Activated CD8-positive, alpha-beta memory T cell treated with anti-CD3 and anti-CD28 coated beads, Interleukin-2, amount 50 U/mL, for 1 hour (primary cell): ENCODE results near the gene FBXO42.
"Not testable (repeated sequence)": the region's sequence is repeated elsewhere in the genome, so short reads cannot be mapped to it uniquely, and the experiment has no call there.

Experiments
- DNase-seq: peaks from one replicate; pipeline ENCODE4 v3.0.0-alpha.2; 2020; ENCODE audit errors: extremely low read depth

Gene FBXO42

GRCh38 chr1:16266411-16267118, 85.7 kb downstream of the FBXO42 start:
- DNase-seq, result no peak

DNA sequence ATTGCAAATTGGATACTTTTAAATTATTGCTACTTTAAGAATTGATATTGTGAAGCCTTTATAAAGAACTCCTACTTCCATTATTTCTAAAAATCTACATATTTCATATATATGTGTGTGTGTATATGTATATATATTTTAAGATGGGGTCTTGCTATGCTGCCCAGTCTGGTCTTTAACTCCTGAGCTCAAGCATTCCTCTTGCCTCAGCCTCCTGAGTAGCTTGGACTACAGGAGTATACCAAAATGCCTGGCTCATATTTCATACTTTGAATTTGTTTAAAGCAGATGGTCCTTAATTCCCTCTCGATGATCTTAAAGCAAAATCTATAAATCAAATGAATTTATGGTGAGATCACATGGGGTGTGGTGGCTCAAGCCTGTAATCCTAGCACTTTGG, 90.2 kb downstream of the FBXO42 start:
- DNase-seq, result no peak

GRCh38 chr1:16260814-16261213, 91.5 kb downstream of the FBXO42 start:
- DNase-seq, result no peak

DNA sequence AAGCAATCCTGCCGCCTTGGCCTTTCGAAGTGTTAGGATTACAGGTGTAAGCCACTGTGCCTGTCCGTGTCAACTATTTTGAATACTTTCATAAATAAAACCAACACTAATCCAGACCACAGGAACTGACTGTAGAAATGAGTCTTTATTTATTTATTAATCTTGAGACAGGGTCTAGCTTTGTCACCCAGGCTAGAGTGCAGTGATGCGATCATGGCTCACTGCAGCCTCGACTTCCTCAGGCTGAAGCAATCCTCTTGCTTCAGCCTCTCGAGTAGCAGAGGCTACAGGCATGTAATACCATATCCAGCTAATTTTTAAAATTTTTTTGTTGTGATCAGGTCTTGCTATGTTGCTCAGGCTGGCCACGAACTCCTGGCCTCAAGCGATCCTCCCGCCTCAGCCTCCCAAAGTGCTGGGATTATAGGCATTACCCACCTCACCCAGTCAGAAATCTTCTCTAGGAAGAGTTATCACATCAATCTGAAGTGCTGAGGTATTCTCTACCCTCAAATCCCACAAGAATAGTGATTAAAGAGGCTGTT, 93.6 kb downstream of the FBXO42 start:
- no peak for DNase-seq

DNA sequence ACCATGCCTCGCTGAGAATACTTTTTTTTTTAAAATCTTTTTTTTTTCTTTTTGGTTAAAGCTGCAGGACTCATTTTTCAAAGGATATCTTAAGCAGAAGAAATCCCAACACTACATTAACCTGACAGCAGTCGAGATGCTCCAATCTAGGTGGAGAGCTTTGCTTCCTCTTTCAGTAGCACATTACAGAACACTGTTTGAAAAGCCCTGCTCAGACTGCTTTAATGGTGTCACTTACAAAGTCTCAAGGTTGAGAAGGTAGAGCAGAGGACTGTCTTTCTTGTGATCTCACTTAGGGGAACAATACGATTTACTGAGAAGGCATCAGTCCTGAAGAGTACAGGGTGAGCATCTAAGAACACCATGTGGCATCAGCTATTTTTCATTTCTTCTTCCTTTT, 94.3 kb downstream of the FBXO42 start:
- no peak for DNase-seq

- not testable (repeated sequence) for DNase-seq
Measured at GRCh38 chr1:16257556-16257955, 94.7 kb downstream of the FBXO42 start.

DNA sequence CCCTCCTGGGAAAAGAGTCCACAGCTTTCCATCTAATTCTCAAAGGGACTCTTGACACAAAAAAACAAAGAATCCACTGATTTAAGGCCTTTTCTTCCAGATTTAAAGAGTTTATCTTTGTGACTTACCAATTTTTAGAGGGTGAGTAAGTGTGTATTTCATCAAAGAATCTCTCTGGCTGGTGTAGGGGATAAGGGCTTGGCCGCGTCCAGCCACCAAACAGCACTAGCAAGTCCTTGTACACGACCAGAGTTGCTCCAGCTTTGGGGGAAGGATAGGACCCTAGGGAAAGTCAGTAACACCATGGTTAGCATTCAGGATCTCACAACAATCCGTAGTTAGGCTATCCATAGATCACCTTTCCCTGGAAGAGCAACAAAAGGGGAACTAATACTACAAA, 95.8 kb downstream of the FBXO42 start:
- no peak for DNase-seq

- DNase-seq, result no peak
Measured at GRCh38 chr1:16254263-16254928, 97.9 kb downstream of the FBXO42 start.

GRCh38 chr1:16253332-16253922, 98.9 kb downstream of the FBXO42 start:
- DNase-seq, result no peak

- DNase-seq, result no peak
Measured at GRCh38 chr1:16252912-16253311, 99.4 kb downstream of the FBXO42 start.

- no peak for DNase-seq
Measured at GRCh38 chr1:16251381-16251780, 100.9 kb downstream of the FBXO42 start.

DNA sequence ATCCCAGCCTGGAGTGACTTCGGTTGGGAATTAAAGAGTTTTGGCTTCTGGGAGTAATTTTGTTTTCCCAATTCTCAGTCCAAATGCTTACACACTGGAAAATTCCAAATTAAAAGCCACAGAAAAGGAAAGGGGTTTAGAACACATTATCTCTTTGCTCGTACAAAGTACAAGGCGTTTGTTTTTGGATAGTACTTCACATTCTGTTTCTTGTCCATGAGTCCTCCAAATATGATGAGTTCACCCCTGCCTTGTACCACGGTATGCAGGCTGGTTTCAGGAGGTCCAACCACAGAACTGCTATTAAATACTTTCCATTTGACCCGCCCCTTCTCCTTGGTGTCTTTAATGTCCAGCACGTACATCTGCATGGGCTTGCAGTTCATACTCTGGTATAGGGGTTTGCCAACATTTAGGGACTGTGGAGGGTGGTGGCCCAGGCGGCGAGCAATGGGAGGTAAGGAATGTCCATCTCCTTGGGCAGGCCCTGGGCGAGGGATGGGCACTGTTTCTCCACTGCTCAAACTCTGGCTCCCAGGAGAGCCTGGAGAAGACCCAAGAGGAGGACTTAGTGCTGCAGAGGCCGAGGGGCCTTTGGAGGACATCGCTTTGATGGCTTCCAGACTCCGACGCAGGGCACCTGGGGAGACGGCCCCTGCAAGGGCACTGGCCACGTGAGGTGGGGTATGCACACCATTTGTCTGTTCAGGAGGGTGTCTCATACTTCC, 101.6 kb downstream of the FBXO42 start:
- no peak for DNase-seq

DNA sequence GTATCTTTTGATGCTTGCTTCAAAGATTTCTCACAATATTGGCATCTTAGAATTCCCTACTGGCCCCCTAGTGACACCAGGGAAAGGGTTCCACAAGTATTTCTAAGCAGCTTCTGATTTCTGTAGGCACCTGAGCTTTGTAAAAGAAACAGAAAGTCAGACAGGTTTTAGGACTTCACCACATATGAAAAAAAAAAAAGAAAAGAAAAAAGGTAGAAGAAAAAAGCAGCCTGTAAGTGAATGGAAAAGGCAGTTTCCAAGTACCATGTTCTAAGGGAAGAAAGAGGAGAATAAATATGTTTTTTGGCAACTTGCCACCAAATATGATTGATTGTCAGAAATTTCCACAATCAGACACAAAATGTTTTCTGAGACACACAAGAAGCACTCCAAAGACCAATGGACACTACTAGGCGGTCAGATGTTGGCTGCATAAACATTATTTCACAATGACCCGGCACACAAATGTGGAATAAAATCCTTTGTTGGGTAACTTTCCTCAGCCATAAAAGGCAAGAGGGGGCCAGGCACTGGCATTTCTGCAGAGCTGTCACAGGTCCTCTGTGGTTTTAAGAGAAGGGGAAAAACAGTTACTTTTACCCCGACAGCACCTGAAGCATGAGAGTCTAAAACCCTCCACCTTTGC, 102.6 kb downstream of the FBXO42 start:
- DNase-seq, result no peak

DNA sequence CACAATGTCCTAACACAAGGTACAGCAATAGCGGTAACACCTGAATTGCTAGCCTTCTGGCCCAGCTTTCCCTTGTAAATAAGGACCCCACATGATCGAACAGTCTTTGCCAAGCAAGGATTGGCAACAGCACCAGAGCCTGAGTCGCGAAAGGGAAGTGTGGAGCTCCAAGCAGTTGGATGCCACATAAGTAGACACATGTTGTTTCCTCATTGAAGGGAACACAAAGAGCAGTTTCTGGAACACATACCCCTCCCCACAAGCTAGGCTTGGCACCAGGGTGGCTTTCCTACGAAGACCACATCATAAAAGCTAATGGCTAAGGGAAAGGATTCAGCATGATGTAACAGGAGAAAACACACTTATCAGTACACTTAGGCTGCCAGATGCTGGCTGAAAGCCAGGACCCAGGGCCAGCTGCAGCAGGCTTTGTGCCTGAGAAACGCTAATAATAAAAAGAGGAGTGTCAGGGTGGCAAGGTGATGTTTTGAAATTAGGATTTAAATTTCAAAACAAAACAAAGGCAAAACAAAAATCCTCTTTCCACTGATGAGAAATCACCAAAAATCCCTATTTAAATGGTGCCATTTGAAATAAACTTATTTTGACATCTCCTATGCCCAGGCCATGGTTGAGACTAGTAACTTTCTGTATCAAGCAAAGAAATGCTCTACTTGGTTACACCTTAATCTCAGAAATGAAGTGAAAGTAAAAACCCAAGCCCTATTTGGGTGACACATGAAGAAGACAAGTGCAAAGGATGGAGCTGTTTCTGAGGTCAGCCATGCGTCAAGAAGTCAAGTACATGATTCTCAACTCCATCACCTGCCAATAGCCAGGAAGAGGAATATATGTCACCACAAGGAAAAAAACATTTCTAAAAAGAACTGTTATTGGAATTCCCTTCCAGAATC, 103.4 kb downstream of the FBXO42 start:
- no peak for DNase-seq

DNA sequence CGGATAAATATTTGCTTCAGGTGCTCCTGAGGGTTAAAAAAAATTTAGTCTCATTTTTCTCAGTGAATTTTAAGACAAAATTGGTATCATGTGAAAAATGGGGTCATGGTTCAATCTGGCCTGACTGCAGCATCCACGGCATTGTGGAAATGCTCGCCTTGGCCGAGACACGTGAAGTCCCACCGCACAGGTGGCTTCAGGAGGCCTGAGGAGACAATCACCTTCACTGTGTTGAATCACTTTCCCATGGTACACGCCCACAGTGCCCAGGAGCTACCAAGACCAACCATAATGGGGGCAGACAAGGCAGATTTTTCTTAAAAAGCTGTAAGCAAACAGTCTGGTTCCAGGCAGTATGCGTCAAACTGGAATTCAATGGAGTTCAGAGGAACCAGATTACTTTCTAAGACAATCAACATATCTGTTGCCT, 104.3 kb downstream of the FBXO42 start:
- DNase-seq, result no peak

GRCh38 chr1:16247441-16247840, 104.8 kb downstream of the FBXO42 start:
- no peak for DNase-seq

- DNase-seq, result no peak
Measured at GRCh38 chr1:16246961-16247360, 105.3 kb downstream of the FBXO42 start.

- DNase-seq, result not testable (repeated sequence)
Measured at GRCh38 chr1:16246239-16246638, 106.0 kb downstream of the FBXO42 start.

DNA sequence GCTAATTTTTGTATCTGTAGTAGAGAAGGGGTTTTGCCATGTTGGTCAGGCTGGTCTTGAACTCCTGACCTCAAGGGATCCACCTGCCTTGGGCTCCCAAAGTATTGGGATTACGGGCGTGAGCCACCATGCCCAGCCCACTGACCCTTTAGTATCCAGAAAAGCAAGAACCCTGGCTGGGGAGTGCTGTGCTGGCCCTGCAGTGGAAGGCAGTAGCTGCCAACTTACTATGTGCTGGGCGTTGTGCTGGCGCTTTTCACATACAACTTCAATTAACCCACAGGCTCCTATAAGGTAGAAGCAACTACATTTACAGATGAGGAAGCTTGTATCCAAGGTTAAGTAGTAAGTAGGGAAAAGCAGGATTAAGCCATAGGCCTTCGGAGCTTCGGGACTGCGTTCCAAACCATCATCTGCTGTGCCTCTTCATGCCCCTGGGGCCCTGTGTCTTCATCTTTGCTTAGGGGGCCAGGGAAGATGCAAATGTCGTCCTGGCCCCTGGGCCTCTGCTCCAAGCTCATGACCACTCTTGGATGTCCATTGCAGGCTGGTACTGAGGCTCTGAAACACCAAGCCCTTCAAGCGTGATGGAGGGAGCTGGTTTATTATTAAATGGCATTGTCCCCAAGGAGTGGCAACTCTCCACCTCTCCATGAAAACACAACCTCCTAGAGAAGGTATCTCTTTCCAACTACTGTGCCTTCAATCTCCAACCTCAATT, 106.6 kb downstream of the FBXO42 start:
- no peak for DNase-seq
